HepG2 (cell line): Measurements from ENCODE around the gene RGL3. TPM values are rescaled to one million over a fixed set of nuclear protein-coding genes. Genes with fewer than 3 reads are reported as not detected.

Source experiments
- ARID3A ChIP-seq: IDR thresholded peaks from 2 replicates; pipeline ENCODE4 v1.6.1; 2012; ENCODE audit warnings: low read depth, low read length, improper control_type of control experiment
- ARID4A ChIP-seq: sonication (generic); formaldehyde crosslinking; IDR thresholded peaks from 2 replicates; pipeline ENCODE4 v1.5.0; 2020; ENCODE audit warnings: mild to moderate bottlenecking, missing genetic modification reagents, borderline replicate concordance
- ATF7 ChIP-seq, 2 experiments: fragments of 450-650 bp in 1 of 2; sonication (generic) in 1 of 2; formaldehyde crosslinking in 1 of 2; IDR thresholded peaks; 2 replicates each; pipeline versions ENCODE4 v1.4.0 to v1.6.1; 2016 to 2020; ENCODE audit warnings: antibody characterized with exemption in 1 of 2, mild to moderate bottlenecking in 1 of 2, missing genetic modification reagents in 1 of 2
- BRD4 ChIP-seq: sonication (generic); formaldehyde crosslinking; IDR thresholded peaks from 2 replicates; pipeline ENCODE4 v1.4.0; 2020; ENCODE audit warnings: missing genetic modification reagents
- CEBPG ChIP-seq: IDR thresholded peaks from 2 replicates; pipeline ENCODE4 v1.6.1; 2016
- EZH2 ChIP-seq: conservative IDR thresholded peaks from 2 replicates; pipeline ENCODE4 v1.6.1; 2012; ENCODE audit warnings: mild to moderate bottlenecking, low read depth, low read length, moderate library complexity
- FLYWCH1 ChIP-seq: sonication (generic); formaldehyde crosslinking; IDR thresholded peaks from 2 replicates; pipeline ENCODE4 v1.8.1; 2023; ENCODE audit warnings: mild to moderate bottlenecking, missing genetic modification reagents
- FOSL2 ChIP-seq: sonication (generic); formaldehyde crosslinking; IDR thresholded peaks from 2 replicates; pipeline ENCODE4 v1.4.0; 2020; ENCODE audit warnings: missing genetic modification reagents
- FOXK1 ChIP-seq: sonication (generic); formaldehyde crosslinking; IDR thresholded peaks from 2 replicates; pipeline ENCODE4 v1.4.0; 2020; ENCODE audit warnings: low read depth, missing genetic modification reagents, borderline replicate concordance
- HIVEP1 ChIP-seq: sonication (generic); formaldehyde crosslinking; IDR thresholded peaks from 2 replicates; pipeline ENCODE4 v1.4.0; 2020; ENCODE audit warnings: mild to moderate bottlenecking, missing genetic modification reagents
- HNRNPH1 ChIP-seq: fragments of 200-400 bp; formaldehyde crosslinking; optimal IDR thresholded peaks from 2 replicates; pipeline ENCODE3; 2017; ENCODE audit warnings: mild to moderate bottlenecking, low read depth, low read length
- HOXA5 ChIP-seq: sonication (generic); formaldehyde crosslinking; IDR thresholded peaks from 2 replicates; pipeline ENCODE4 v1.4.0; 2020; ENCODE audit warnings: missing genetic modification reagents
- KMT2A ChIP-seq: sonication (generic); formaldehyde crosslinking; IDR thresholded peaks from 2 replicates; pipeline ENCODE4 v1.4.0; 2020; ENCODE audit warnings: missing genetic modification reagents
- PHF20 ChIP-seq: sonication (generic); formaldehyde crosslinking; IDR thresholded peaks from 2 replicates; pipeline ENCODE4 v1.5.0; 2020; ENCODE audit warnings: mild to moderate bottlenecking, missing genetic modification reagents
- RAD51 ChIP-seq: fragments of 450-650 bp; IDR thresholded peaks from 2 replicates; pipeline ENCODE4 v1.6.1; 2016; ENCODE audit warnings: borderline replicate concordance
- REST ChIP-seq, 2 experiments: IDR thresholded peaks; 2 replicates each; pipeline ENCODE4 v1.6.1; 2011 to 2012; ENCODE audit warnings: low read length in 2 of 2, borderline replicate concordance in 1 of 2, low read depth in 1 of 2, mild to moderate bottlenecking in 1 of 2, moderate library complexity in 1 of 2
- RNF2 ChIP-seq: fragments of 450-650 bp; conservative IDR thresholded peaks from 2 replicates; pipeline ENCODE4 v1.6.1; 2016; ENCODE audit warnings: low read depth
- SMAD3 ChIP-seq: sonication (generic); formaldehyde crosslinking; IDR thresholded peaks from 2 replicates; pipeline ENCODE4 v1.4.0; 2020; ENCODE audit warnings: missing genetic modification reagents
- SMARCE1 ChIP-seq: fragments of 450-650 bp; IDR thresholded peaks from 2 replicates; pipeline ENCODE4 v1.6.1; 2017; ENCODE audit warnings: borderline replicate concordance
- TBP ChIP-seq: sonication (generic); formaldehyde crosslinking; IDR thresholded peaks from 2 replicates; pipeline ENCODE4 v1.5.0; 2020; ENCODE audit warnings: missing genetic modification reagents
- ZBTB21 ChIP-seq: sonication (generic); formaldehyde crosslinking; IDR thresholded peaks from 2 replicates; pipeline ENCODE4 v1.4.0; 2020; ENCODE audit warnings: missing genetic modification reagents
- ZKSCAN5 ChIP-seq: sonication (generic); formaldehyde crosslinking; IDR thresholded peaks from 2 replicates; pipeline ENCODE4 v1.5.1; 2020; ENCODE audit warnings: mild to moderate bottlenecking, missing genetic modification reagents
- polyA plus RNA-seq, 8 experiments: library from polyadenylated mRNA; depleted of rRNA in 3 of 8; stranded (reverse) in 7 of 8; unstranded in 1 of 8; fragments of >200 nt; fragmentation: Illumina TruSeq in 4 of 8; extraction: Trizol in 4 of 8; gene quantifications; 2 replicates each; pipeline versions ENCODE4 v1.2.1 to v1.2.3, GENCODE V29; 2011 to 2016; ENCODE audit warnings: low read depth in 4 of 8, missing spikeins in 1 of 8, mixed read lengths in 1 of 8; ENCODE audit not compliant: insufficient read depth in 1 of 8
- total RNA-seq, 5 experiments: library from RNA; depleted of rRNA; stranded (reverse); fragments of >200 nt; fragmentation: Illumina TruSeq; extraction: Trizol; gene quantifications; 2 replicates each; pipeline ENCODE4 v1.2.3, GENCODE V29; 2016; ENCODE audit warnings: low read depth in 1 of 5

RGL3 gene
- total and polyA plus RNA-seq, 2 of the 13 experiments (the other 11 are each of a cell fraction or from before 2014, with no cell fraction given), result 4.2 to 7.6 TPM

GRCh38 chr19:11418549-11419506 is at the start of gene RGL3 (continued):
- no peak for TF ChIP-seq REST (IDR thresholded peaks at IDR 0.05; ENCODE audit: borderline replicate concordance in 1 of 2, low read depth in 1 of 2, low read length in 2 of 2)
- TF ChIP-seq SMAD3 (CRISPR knock-in tag), result no peak
- TF ChIP-seq ZBTB21 (CRISPR knock-in tag), result no peak
- no peak for TF ChIP-seq EZH2
- TF ChIP-seq ARID4A (CRISPR knock-in tag), result peak; percentile 18; the same call in 1 of the 2 replicates
- TF ChIP-seq HOXA5, result no peak
- no peak for TF ChIP-seq BRD4 (CRISPR knock-in tag)
- TF ChIP-seq HIVEP1 (CRISPR knock-in tag), result no peak
- TF ChIP-seq FOSL2 (CRISPR knock-in tag), result no peak
- TF ChIP-seq PHF20, result no peak
- no peak for TF ChIP-seq TBP (CRISPR knock-in tag)
- no peak for TF ChIP-seq CEBPG (CRISPR knock-in tag)
- no peak for TF ChIP-seq SMARCE1
- TF ChIP-seq ZKSCAN5 (CRISPR knock-in tag), result no peak
- no peak for TF ChIP-seq ARID3A
- no peak for TF ChIP-seq HNRNPH1
- TF ChIP-seq ATF7 (IDR thresholded peaks at IDR 0.05), result no peak
- no peak for TF ChIP-seq ATF7 (CRISPR knock-in tag; IDR thresholded peaks at IDR 0.05)
- TF ChIP-seq FLYWCH1, result no peak
- TF ChIP-seq FOXK1 (CRISPR knock-in tag), result no peak
- TF ChIP-seq RAD51, result no peak
- no peak for TF ChIP-seq RNF2
- no peak for TF ChIP-seq KMT2A (CRISPR knock-in tag)
